ENCODE results near the gene AGRN.
"Not testable (repeated sequence)": the region's sequence is repeated elsewhere in the genome, so short reads cannot be mapped to it uniquely, and the experiment has no call there.

The AGRN gene

DNA sequence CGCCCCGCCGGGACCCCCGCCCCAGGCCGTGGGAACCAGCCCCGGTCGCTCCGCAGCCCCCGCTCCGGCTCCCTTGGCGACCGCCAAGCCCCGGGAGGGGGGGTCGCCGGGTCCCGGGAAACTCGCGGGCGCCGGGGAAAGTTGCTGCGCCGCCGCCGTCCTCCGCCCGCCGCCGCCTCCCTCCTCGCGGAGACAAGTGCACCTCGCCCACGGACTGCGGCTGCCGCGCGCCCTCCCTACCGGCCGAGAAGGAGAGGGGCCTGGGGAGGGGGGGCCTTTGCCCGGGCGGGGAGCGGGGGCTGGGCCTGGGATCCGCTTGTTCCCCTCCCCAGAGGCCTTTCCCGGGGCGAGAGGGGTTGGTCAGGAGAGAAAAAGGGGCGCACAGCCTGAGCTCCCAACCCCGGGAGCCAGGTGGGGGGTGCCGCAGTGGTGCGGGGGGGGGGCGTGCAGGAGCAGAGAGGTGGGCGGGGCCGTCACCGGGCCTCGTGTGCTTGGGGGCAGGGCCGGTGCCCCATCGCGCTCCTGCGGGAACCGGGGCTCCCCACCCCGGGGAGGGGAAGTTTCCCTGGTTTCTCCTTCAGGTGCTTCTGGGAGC lies 592 bp downstream of the AGRN start:
- no peak for DNase-seq (ENCODE audit: low read depth in 2 of 2)

DNA sequence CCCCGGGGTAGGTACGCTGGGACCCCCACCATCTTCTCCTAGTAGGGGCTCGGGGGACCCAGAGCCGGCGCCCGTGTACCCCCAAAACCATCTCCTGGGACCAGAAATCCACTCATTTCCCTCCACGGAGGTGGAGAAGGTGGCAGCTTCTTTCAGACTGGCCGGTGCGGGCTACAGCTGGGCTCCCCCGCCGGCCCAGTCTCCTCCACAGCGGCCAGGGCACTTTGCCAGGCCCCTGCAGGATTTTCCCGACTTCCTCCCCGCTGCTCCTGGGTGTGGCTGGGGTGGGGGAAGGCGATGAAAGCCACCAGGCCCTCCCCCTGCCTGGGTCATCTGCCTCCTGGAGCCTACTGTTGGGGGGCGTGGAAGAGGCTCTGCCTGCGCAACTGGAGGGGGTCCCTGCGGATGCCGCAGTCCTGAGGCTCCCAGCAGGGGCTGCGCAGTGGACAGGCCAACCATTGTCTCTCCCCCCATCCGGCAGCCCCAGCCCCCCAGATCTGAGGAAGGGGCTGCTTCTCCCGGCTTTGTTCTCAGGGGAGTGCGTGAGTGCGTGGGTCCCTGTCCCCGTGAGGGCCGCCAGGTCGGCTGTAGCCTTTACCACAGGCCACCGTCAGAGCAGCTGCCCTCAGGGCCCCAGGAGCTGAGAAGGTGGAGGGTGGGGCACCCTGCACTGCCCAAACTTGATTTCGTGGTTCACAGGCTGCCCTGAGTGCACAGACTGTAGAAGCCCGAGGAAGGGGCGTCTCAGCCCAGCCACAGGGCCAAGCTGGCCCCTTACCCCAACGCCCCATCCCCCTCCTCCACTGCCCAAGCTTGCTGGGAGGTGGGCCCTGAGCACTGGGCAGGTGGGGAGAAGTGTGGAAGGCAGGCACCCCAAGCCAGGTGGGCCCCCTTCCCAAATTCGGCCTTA lies 1.3 kb downstream of the AGRN start:
- no peak for DNase-seq (ENCODE audit: low read depth in 2 of 2)

DNA sequence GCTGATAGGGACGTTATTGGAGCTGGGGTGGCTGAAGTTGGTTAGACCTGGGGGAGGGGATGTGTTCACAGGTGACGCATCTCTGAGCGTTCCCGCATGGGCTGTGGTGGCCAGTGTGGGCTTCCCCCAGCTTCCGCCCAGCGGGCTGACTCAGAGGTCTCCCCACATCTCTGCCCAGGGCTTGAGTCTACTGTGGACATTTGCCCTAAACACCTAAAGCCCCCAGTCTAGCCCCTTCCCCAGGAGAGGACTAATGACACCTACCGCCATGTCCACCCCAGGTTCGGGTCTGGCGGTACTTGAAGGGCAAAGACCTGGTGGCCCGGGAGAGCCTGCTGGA lies 2.0 kb downstream of the AGRN start:
- no peak for DNase-seq (ENCODE audit: low read depth in 2 of 2)

DNA sequence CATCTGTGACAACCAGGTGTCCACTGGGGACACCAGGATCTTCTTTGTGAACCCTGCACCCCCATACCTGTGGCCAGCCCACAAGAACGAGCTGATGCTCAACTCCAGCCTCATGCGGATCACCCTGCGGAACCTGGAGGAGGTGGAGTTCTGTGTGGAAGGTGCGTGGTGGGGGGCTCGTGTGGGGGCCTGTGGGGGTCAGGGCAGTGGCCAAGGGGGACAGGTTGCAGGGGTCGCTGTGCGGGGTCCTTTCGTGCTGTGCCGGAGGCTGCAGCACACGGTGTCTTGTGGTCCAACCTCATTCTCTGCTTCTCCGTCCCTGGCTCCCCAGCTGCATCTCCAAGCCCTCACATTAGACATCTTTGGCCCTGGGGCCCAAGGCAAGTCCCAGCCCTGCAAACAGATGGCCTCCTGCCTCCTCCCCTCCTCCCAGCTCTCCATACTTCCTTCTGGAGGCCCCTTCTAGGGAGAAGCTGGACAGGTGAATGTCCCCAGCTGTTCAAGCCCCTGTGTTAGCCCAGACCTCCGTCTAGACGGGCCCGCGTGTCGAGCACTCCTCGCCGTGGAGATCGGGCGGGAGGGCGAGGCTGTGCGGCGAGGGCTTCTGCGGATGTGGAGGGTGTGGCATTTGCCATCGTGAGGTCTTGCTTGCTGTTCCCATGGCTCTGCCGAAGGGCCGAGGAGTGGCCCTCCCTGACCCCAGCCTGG lies 2.5 kb downstream of the AGRN start:
- DNase-seq (ENCODE audit: low read depth in 2 of 2): no peak

DNA sequence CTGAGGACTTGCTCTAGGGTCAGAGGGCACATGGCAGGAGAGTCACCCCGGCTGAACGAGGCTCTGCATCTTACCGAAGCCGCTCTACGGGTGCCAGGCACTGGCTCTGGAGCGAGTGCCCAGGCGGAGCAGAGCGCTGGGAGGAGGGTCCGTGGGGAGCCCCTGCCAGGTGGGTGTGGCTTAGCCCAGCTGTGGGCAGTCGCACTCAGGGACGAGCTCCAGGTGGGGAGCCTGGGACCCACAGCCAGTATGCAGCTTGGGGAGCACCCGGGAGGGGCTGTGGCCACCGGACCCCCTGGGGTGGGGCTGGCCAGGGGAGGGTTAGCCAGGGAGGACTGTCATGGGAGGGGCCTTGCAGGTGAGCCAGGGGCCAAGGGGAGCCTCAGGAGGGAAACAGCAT lies 3.8 kb downstream of the AGRN start:
- no peak for DNase-seq (ENCODE audit: low read depth in 2 of 2)

DNA sequence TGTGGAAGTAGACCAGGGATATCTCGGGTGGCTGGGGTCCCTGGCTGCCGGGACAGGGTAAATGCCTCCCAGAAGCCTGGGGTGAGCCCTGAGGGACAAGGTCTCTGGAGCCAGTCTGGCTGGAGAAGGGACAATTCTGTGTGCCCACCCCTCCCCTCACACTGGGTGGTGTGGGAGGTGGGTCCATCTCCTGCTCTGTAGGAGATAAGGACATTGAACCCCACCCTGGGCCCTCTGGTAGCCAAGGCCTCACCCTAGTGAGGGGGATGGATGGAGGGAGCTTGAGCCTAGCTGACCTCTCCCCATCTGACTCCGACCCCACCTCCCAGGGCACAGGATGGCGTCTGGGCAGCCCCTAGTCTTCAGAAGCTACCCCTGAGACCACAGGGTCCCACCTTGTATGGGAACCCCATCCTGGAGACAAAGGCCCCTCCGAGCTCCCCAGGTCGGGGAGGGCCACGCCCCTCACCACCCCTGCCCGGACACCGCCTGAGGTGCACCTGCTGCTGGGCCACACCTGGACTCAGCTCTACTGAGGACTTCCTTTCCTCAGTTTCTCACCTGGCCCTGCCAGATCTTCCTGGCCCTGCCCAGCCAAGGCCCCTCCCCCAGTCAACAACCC lies 4.3 kb downstream of the AGRN start:
- no peak for DNase-seq (ENCODE audit: low read depth in 2 of 2)

DNA sequence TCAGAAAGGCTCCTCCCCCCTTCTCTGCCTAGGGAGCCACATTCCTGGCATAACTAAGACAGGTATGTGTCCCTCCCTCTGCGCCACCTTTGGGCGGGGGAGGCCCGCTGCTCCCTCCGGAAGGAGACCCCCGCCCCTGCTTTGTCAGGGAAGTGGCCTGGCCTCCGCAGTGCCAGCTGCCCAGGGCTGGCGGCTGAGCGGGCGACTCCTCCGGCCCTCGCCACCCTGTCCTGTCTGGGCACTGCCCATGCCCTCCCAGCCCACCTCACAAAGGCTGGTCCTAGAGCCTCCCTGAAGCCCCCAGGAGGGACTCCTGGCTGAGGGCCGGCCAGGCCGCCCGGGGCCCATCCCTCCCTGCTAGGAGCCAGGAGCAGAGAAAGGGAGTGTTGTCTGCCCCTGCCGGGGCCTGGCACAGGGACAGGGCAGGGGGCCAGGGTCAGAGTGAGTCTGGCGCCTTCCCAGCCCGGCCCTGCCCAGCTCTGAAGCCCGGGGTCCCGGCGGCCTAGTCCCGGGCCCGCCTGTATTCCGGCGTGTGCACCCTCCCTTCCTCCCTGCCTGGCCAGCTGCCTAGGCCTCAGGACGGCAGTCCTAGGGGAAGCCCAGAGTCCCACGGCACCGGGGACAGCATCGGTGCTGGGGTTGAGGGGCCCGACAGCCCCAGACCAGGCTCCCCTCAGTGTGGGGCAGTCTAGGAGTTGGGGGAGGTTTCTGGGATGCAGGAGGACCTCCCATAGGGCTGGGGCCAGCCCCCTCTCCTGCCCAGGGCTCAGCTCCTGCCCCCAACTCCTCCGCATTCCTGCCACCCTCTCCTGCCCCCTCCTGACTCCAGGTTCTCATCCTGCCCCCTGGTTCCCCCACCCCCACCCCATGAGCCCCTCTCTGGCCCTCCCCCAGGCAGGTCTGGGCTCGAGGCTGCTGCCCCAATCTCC lies 5.1 kb downstream of the AGRN start:
- no peak for DNase-seq (ENCODE audit: low read depth in 2 of 2)

DNA sequence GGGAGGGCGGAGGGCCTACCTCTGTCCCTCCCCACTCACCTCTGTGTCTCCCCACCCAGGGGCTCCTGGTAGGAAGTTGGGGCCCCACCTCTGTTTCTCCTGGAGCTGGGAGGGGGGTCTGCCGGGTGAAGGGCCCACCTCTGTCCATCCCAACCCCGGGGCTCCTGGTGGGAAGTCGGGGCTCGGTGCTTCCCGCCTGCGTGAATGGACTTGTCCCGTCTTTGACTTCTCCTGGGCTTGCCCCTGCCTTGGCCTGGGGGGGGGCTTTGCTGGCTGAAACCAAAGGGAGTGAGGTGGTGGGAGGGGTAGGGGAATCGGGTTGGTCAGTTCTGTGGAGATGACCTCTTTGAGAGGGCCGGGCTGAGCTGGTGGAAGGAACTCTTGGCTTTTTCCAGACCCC lies 5.8 kb downstream of the AGRN start:
- no peak for DNase-seq (ENCODE audit: low read depth in 2 of 2)

DNA sequence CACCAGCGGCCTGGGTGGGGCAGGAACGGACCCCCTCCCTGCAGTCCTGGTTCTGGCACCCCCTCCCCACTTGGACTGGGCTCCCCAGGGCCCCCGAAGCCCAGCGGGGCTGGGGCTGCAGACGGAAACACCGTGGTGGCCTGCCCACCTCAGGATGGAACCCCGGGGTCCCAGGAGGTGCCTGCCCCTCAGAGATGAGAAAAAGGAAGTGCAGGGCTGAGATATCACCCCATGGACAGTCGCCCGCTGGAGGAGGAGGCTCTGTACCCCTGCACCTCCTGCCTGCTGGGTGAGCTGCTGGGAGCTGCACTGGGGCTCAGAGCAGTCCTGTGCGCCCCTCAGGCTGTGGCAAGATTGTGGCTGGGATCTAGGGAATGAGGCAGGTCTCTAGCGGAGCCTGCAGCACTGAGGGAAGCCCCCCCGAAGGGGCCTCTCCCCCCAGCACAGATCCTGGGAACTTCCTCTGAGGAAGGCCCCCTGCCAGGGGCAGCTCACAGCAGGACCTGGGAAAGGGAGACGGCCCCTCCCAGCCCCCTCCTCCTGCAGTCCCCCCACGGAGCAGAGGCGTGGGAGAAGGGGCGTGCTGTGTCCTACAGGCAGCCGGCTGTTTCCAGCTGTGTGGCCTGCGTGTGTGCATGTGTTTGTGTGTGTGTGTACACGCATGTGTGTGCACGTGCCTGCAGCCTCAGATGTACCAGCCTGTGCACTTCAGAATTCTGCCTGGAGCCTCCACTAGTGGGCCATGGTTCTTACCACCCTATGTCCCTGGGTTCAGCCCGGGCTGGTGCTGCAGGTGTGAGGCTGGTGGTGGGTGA lies 6.9 kb downstream of the AGRN start:
- no peak for DNase-seq (ENCODE audit: low read depth in 2 of 2)

DNA sequence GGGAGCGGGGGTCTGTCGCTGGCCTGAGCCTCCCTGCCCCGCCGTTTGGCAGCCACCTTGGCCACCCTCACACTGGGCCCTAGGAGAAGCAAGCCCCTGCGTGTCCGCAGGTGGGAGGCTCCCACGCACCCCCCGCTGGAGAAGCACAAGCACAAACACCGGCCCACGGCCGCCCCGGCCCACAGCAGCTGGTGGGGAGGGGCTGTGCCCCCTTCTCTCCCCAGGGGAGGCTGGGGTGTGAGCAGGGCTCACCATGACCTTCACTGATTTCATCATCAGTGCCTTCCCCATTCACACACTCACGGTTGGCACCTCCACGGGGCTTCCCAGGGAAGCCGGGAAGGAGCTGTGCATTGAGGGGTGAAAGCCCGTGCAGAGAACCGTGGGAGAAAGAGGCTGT lies 7.9 kb downstream of the AGRN start:
- no peak for DNase-seq (ENCODE audit: low read depth in 2 of 2)

DNA sequence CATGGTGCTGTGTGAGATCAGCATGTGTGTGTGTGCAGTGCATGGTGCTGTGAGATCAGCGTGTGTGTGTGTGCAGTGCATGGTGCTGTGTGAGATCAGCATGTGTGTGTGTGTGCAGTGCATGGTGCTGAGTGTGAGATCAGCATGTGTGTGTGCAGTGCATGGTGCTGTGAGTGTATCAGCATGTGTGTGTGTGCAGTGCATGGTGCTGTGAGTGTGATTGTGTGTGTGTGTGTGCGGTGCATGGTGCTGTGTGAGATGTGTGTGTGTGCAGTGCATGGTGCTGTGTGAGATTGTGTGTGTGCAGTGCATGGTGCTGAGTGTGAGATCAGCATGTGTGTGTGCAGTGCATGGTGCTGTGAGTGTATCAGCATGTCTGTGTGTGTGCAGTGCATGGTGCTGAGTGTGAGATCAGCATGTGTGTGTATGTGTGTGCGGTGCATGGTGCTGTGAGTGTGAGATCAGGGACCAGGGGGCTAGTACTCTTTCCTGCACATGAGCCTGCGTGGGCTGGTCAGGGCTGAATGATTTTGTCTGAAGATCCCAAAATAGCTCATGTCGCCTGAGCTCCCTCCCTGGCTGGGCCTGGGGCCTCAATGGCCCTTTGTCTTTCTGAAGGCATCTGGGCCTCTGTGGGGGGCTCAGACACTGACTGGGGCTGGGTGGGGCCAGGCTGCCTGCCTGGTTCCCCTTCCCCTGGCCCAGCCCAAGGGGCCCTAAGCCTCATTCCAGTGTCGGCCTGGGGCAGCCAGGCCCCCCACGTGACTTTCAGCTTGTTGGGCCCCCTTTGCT lies 11.1 kb downstream of the AGRN start:
- not testable (repeated sequence) for DNase-seq (ENCODE audit: low read depth in 2 of 2)

DNA sequence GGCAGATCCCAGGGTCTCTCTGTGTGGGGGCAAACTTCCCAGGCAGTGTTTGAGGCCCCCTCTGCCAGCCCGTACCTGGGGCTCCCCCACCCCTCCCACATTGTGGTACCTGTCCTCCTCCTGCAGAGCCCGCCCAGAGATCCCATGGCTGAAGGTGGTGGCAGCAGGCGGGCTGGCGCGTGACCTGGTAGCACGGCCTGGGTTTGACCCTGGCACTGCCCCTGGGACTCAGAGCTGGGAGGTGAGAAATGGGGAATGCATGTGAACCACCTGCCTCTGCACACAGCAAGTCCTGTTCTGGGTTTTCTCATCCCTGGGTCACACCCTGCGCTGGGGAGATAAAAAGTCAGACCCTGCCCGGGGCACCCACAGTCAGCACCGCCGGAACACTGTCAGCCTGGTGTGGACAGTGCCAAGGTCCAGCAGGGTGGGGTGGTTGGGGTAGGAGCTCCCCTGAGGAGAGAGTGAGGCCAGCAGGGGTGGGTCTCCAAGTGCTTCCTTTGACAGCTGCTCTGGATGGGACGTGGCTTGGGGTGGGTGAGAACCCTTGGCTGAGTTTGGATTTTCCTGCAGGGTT lies 11.8 kb downstream of the AGRN start:
- DNase-seq (ENCODE audit: low read depth in 2 of 2): no peak

DNA sequence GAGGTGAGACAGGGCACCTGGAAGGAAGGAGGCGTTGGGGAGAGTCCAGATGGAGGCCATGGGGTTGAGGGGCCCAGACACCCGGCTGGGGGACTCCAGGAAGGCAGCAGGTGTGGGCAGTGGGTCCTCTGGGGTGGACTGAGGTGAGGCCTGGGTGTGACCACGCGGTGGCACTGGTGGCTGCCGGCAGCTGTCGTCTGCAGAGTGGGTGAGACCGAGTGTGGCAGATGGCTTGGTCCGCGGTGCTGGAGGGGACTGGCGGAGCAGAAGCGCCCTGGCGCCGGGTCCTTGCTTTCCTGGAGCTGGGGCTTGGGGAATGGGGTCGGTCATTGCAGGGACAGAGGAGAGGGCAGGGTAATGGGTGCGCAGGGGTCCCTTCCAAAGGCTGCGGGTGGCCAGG lies 12.5 kb downstream of the AGRN start:
- no peak for DNase-seq (ENCODE audit: low read depth in 2 of 2)

DNA sequence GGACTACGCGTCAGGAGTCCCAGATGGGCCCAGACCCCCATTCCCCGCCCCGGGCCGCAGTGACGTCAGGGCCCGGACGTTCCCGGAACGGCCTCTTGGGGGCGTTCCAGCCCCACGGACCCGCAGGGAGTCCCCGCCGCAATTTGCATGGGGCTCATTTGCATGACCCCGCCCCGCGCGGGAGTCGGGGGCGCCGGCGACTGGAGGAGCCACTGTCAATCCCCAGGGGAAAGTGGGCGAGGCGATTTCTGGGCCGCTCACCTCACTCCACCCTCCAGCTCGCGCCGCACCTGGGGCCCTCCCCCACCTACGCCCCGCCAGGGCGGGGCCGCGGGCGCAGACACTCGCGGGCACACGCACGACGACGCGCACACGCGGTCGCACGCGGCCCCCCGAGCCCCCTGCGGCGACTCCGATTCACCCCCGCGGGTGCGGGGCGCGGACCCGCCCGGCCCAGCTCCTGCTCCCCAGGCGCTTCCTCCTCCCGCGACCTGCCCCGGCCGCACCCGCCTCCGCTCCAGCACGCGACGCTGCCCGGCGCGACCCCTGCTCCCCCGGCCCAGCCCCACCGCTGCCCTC lies 13.2 kb downstream of the AGRN start:
- DNase-seq (ENCODE audit: low read depth in 2 of 2): peak; percentile 87 to 93

DNA sequence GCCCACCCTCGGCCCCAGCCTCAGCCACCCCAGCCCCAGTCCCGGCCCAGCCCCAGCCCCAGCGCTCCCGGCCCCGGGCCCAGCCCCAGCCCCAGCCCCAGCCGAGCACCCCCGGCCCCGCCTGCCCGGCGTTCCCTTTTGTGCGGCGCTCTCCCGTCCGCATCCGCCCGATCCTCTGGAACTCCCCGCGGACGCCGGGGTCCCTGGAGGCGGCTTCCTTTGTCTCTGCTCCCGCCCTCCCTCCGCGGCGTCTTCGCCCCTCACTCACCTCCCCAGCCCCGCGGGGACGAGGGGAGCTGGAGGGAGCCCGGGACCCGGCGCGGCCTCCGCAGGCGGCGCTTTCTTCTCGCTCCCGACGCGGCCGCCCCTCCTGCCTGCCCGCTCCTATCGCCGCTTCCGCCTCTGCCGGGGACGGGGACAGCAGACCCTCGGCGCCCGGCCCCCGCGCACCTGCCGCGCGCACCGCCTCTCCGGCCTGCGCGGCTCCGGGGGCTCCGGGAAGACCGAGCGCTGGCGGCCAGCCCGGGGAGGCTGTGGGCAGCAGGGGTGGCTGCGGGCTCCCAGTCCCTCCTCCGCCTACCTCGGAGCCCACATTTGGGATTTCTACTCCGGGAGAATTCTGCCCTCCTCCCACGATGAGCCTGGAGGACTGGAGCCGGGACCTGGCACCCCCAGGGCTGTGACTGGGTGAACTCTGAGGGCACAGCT lies 14.0 kb downstream of the AGRN start:
- DNase-seq (ENCODE audit: low read depth in 2 of 2): no peak

DNA sequence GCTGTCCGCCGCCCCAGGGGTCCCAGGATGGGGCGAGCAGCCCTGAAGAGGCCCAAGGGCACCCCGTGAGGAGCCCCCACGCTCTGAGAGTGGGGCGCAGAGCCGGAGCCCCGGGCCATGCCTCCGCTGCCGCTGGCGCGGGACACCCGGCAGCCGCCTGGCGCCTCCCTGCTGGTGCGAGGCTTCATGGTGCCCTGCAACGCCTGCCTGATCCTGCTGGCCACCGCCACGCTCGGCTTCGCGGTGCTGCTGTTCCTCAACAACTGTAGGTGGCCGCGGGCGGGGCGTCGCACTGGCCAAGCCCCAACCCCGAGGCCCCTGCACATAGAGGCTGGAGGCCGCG lies 14.5 kb downstream of the AGRN start:
- DNase-seq (ENCODE audit: low read depth in 2 of 2): no peak

DNA sequence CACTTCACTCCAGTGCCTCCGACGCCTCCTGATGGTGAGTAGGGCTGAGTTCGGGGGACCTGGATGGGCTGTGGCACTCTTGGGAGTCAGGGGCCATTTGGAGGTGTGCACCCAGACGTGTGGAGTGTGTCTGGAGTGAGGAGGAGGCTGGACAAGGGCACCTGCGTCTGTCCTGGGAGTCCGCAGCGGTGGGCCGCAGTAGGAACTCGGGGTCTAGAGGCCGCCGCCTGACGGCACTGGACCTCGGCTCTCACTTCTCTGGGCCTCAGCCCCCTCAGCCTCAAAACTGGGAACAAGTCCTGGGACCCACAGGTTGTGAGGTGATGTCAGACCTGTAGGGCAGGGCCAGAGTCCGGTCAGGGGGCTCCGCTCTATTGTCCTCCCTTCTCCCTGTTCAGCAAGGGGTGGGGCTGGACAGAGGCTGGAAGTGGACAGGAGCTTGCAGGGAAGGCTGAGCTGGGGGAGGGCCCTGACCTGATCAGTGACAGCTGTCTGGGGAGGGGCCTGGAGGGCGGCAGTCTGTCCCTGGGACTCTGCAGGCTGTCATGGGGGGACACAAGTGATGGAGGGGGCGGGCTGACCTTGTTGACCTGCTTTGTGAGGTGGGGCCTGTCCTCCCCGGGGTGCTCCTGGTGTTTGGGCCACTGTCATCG lies 15.5 kb downstream of the AGRN start:
- DNase-seq (ENCODE audit: low read depth in 2 of 2): no peak
